Esophagus mucosa (tissue), 1 donor: ENCODE data around the gene UQCC3. TPM values are rescaled to one million over a fixed set of nuclear protein-coding genes. Genes with fewer than 3 reads are reported as not detected.
A peak's percentile ranks its signal among the peaks of the same experiment; 100 is the strongest.
"Not testable (repeated sequence)": the region's sequence is repeated elsewhere in the genome, so short reads cannot be mapped to it uniquely, and the experiment has no call there.

Experiments used
- ATAC-seq: fragments of 200-7000 bp; cut with Tn5 transposase; one replicate; pipeline ENCODE4 v1.9.1; 2020
- total RNA-seq: library from RNA; stranded (reverse); gene quantifications from one replicate; pipeline ENCODE4 v1.2.4, GENCODE V29; 2023
- donor health status: DM: yes; HTN: yes; CAD: no.

UQCC3 gene, protein sequence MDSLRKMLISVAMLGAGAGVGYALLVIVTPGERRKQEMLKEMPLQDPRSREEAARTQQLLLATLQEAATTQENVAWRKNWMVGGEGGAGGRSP
- 8.8 TPM for total RNA-seq

DNA sequence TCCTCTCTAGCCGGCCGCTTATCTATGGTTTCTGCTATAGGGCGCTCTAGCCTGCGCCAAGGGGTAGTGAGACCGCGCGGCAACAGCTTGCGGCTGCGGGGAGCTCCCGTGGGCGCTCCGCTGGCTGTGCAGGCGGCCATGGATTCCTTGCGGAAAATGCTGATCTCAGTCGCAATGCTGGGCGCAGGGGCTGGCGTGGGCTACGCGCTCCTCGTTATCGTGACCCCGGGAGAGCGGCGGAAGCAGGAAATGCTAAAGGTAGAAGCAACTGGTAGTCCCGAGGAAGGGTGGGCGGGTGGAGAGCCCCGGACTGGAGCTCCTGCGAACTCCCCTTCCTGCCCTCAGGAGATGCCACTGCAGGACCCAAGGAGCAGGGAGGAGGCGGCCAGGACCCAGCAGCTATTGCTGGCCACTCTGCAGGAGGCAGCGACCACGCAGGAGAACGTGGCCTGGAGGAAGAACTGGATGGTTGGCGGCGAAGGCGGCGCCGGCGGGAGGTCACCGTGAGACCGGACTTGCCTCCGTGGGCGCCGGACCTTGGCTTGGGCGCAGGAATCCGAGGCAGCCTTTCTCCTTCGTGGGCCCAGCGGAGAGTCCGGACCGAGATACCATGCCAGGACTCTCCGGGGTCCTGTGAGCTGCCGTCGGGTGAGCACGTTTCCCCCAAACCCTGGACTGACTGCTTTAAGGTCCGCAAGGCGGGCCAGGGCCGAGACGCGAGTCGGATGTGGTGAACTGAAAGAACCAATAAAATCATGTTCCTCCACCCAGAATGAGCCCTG lies at the start of gene UQCC3, which contains the start of gene LBHD1:
TSS of gene UQCC3 (plus strand) at position 66 of the 782 bp plus-strand sequence. CDS start at position 139, 73 bp downstream.
TSS of gene LBHD1 (minus strand) at position 660 of the 782 bp plus-strand sequence. CDS start 2,236 bp downstream, outside the sequence.
- ATAC-seq = peak; percentile 75

DNA sequence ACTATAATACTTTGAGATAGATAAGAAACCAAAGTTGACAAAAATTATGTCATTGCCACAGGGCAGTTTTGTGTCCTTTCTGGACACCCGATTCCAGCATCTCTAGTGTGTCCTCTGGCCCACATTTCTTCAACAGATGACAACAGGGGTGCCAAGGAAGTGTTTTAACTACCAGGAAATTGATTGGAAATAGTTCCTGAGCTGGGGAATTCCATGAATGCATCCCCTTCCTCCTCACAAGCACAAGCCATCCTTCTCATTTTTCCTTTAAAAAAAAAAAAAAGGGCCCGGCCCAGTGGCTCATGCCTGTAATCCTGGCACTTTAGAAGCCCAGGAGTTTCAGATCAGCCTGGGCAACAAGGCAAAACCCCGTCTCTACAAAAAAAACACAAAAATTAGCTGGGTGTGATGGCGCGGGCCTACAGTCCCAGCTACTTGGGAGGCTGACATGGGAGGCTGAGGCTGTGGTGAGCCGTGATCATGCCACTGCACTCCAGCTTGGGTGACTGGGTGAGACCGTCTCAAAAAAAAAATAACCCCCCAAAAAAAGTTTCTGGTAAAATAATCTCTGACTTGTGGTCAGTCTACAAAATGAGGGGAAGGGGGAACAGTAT lies 48.9 kb upstream of the UQCC3 start:
- no peak for ATAC-seq

DNA sequence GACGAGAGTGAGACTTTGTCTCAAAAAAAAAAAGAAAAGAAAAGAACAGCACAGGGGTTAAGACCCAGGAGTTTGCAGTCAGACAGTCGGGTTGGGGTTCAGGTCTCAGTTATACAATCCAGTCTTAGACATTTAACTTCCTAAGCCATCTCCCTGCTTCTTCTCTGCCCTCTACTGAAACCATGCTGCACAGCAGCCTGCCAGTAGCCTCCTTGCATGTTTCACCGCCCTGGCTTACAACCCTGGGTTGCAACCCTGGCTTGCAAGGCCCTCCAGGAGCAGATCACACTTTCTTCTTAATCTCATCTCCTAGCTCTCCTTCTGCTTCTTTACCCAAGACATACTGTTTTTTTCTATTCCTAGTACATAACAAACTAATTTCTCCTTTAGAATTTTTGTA lies 43.8 kb upstream of the UQCC3 start:
- no peak for ATAC-seq

DNA sequence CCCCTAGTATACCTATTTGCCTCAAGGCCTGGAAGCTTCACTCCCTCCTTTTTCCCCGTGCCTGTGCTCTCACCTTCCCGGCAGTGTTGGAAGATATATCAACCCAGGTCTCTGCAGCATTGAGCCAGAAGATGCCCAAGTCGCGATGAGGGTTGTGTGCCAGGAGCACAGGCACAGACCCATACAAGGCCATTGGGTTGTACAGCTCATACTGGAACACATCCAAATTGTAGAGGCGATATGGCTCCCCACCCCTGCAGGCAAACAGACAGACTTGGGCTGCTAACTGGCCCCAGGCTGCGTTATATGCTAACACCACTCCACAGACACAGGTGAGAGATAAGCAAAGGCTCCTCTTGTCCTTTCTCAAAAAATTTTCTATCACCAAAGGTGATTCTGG lies 39.0 kb upstream of the UQCC3 start:
- ATAC-seq = no peak

DNA sequence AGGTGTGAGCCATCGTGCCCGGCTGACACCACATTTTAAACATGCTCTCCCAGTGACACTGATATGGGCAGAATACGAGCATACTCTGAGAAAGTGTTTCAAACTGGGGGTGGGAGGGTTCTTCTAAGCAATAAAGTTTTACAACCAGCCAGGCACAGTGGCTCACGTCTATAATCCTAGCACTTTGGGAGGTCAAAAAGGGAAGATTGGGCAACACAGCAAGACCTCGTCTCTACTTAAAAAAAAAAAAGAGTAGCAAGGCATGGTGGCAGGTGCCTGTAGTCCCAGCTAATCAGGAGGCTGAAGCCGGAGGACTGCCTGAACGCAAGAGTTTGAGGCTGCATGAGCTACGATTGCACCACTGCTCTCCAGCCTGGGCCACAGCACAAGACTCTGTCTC lies 27.3 kb upstream of the UQCC3 start:
- no peak for ATAC-seq

DNA sequence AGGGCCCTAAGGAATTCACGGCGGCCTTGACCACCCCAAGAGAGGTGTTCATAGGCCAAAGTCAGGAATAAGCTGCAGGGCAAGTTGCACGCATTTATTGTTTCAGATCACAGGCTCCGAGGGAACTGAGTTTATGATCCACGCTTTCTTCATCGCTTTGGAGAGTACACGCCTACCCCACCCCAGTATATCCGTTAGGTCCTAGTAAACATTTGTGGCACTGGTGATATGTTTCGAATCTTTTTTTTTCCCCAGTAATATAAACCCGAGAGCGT lies 25.9 kb upstream of the UQCC3 start:
- ATAC-seq = peak; percentile 1

DNA sequence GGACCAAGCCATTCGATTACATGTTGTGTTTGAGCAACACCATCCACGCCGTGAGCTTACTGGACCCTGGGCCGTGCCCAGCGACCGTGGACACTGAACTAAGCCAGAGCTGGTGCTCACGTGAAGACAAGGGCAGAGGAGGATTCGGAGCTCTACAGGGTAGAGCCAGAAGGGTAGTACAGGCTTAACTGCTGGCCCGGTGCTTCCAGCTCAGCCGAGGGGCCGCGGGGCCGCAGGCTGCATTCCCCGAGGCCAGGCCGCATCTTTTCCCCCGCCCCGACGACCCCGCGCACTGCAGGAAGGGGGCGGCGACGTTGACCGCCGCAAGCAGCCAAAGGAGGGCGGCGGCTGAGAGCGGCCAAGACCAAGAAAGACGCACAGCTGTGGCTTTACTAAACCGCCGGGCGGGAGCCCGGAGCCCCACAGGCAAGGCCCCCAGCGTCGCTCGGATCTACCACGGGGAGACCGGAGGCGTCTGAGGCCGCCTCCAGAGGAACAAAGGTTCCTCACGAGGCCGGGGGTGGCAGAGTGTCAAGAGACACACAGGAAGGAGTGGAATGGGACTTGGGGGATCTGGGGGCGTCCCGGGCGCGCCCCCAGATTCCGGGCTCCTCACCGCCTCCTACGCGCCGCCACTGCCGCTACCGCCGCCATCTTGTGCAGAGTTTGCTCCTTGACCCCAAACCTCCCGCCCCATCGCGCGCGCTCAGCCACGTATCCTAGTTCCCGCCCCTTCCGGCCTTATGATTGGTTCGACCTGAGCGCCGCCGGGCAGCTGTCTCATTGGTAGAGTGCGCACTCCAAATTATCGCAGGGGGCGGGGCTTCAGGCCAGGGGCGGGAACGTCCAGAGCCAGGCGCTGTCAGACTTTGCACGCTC lies 25.3 kb upstream of the UQCC3 start, which contains the start of gene GANAB:
TSS of gene GANAB (minus strand) at position 668 of the 879 bp plus-strand sequence. CDS start at position 654, 14 bp downstream.
- peak; percentile 98 for ATAC-seq

DNA sequence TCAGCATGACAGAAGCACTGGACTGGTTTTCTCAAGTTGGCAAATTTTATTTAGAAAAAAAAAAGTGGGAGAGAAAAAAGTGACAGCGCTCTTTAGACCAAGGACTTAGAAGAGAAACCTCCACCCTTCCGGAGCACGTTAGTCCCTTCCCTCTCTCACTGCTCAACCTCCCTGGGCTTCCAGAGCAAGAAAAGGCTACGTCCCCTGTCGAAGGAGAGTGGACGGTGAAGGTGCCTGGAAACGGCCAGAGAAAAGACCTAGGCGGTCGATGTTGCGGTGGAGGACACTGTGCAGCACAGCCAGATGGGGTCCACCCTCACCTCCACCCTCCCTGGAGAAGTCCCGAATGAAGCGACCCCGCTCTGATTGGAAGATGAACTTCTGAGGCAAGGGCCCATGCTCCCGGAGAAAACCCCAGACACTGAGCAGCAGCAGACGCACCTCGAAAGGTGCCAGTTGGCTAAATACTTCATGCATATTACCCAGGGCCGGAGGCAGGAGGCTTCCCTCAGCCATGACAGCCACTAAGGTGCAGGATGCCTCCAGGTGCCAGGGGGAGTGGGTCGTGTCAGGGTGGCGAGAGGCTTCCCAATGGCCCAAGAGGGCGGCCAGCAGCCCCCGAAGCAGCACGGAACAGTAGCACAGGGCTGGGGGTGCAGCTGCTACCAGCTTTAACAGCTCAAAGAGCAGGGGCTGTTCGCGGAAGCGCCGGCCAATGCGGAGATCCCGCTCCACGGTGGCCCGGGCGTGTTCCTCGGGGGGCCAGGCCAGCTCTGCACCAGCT lies 24.5 kb upstream of the UQCC3 start:
- ATAC-seq = peak; percentile 3

DNA sequence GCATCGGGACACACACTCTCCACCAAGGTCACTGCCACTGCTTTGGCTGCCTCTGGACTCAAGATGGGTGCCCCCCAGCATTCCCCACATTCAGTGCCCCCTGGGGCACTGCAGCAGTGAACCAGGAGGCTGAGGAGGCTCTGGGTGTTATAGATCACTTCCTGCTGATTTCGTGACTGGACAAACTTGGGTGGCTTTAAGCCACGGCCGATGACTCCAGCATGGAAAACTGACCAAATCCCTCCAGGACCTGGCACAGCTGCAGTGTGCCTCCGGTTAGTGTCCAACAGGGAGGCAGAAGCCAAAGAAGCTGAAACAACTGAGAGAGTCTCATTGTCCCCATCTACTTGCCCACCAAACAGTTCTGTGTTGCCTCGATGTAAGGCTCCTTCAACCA lies 23.9 kb upstream of the UQCC3 start:
- ATAC-seq = no peak

DNA sequence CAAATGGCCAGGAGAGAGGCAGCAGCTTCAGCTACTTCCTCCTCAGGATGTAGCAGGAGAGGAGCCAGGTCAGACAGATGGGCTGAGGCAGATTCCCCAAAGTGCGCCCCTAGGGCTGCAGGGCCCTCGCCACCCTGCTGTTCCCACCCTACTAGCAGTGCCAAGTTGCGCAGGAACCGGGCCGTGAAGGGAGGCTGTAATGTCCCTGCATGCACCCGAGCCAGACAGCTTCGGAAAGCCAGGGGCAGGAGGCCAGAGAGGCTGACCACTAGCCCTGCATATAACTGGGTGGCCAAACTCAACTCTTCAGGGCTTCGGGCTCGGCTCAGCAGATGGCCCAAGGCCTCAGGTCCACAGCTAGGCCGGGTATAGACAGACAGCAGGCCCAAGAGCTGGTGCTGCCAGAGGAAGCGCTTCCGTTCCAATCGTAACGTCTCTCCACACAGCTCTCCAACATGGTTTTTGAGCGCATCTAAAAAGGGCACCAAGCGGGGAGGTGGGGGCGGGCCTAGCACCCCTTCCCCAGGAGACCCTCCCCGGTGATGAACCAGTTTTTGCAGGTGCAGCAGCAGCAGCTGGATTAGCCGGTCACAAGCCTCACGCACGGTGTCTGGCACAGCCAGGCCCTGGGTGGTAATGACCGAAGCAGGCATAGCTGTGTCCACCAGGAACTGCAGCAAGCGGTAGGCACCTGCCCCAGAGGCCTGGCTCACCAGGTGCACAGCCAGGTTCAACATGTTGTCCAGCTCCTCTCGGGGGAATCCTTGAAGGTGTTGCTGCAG lies 23.1 kb upstream of the UQCC3 start:
- no peak for ATAC-seq

DNA sequence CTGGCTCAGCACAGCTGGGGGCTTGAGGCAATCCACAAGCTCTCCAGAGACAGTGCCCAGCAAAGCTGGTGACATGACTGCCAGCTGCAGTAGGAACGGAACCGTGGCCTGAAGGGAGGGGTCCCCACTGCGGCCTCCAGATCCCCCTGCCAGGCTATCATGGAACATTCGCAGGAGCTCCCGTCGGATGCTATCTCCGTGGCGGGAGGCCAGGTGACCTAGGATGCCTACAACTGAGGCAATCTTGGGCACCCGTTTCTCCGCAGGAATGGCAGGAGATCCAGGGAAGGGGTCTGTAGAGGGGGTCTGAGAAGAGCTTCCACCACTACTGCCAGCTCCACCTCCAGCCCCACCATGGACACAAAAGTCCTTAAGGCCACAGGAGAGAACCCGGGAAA lies 22.5 kb upstream of the UQCC3 start:
- ATAC-seq = no peak

DNA sequence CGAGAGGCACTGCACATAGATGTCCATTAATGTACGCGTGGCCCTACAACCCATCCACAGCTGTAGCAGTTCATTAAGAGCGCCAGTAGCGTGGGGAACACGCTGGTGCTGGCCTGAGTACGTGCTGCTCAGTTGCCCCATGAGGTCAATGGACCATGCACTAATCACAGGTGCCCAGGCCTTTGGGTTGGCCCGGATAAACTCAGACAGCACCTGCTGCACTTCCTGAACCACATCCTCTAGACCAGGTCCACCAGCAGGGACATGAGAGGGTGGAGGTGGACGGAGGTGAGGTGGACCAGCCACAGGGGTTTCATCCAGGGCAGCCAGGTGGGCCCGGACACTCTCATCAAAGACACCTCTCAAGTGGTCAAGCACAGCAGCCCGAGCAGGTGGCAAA lies 22.0 kb upstream of the UQCC3 start:
- no peak for ATAC-seq

DNA sequence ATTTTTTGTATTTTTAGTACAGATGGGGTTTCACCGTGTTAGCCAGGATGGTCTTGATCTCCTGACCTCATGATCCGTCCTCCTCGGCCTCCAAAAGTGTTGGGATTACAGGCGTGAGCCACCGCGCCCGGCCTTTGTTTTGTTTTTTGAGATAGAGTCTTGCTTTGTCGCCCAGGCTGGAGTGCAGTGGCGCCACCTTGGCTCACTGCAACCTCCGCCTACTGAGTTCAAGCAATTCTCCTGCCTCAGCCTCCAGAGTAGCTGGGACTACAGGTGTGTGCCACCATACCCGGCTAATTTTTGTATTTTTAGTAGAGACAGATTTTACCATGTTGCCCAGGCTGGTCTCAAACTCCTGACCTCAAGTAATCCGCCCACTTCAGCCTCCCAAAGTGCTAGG lies 21.2 kb upstream of the UQCC3 start:
- not testable (repeated sequence) for ATAC-seq

DNA sequence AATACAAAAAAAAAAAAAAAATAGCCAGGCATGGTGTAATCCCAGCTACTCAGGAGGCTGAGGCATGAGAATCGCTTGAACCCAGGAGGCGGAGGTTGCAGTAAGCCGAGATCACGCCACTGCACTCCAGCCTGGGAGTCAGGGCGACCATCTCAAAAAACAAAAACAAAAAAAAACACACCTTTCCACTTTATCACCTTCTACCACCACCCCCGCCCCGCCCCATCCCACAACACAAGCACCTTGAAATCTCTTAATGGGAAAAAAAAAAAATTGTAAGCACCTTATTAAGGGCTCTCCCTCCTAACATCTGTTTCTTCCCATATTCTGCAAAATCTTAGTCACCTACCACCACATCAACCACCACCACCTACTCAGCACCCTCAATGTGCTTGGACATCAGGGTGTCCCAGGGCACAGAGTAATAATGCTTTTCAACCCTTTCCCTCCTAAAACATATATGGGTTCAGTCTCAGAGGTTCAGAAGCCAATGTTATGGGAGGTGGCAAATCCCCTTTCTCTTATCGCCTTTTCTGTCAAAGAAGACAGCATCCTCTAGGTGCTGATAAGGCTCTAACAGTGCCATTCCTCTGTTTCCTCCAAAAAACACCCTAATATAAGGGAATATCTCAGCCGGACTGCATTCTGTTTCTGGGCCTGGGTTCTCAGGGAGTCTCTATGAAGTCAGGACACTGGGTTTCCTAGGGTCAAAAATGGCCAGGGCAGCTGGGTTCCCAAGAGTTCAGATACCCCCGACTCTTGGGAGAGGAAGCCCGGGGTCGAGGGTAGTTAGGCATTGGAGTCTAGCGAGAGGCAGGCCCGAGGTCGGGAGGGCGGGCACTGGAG lies 19.1 kb upstream of the UQCC3 start:
- ATAC-seq = no peak

DNA sequence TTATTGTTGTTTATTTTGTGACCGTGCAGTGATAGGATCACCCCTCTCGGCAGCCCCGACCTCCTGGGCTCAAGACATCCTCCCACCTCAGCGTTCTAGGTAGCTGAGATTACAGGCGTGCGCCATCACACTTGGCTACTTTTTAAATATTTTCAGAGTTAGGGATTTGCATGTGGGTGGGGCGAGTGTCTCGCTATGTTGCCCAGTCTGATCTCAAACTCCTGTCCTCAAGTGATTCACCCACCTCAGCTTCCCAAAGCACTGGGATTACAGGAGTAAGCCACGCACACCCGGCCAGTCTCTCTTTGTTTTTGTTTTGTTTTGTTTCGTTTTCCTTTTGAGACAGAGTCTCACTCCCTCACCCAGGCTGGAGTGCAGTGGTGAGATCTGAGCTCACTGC lies 17.2 kb upstream of the UQCC3 start:
- ATAC-seq = no peak

DNA sequence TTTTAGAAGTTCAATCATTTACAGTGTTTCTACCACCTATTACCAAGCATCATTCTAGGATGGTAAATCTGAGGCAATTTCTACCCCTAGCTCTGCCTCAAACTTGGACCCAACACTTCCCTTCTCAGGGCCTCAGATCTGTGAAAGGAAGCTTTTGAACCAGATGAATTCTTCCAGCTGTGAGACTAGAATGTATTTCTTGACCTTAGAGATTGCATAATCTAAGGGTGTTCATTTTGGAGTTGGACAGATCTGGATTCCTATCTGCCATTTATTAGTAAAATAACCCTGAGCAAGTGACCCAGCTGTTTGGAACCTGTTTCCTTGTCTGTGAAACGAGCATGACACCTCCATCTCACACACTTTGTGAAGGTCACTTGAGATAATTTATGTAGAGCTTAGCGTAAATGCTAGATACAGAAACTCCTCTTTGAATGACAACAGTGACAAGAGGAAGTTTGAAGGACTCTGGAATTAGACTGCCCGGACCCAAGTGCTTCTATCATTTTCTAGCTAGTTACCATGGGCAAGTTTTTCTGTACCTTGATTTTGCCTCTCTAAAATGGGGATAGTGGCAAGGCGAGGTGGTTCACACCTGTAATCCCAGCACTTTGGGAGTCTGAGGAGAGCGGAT lies 14.6 kb upstream of the UQCC3 start:
- no peak for ATAC-seq

DNA sequence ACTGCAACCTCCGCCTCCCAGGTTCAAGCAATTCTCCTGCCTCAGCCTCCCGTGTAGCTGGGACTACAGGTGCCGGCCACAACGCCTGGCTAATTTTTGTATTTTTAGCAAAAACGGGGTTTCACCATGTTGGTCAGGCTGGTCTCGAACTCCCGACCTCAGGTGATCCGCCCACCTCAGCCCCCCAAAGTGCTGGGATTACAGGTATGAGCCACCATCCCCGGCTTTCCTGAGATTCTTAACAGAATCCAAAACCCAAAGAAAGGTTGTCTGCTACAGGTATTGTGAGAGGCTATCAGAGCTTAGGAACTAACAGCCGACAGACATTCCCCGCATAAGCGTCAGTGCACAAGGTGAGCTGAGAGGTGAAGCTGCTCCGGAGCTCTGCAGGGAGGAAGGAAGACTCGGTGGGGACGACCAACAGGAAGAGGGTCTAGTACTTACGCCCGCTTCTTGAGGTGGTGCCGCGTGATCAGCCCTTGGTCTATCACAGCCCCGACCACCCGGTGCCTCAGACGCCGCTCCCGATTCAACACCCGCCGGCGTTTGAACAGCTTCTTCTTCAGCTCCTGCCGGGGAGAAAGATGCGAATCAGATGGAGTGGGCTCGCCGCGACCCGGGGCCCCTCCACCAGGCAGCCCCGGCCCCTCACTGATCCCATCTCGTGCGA lies 6.9 kb upstream of the UQCC3 start:
- peak; percentile 65 for ATAC-seq

DNA sequence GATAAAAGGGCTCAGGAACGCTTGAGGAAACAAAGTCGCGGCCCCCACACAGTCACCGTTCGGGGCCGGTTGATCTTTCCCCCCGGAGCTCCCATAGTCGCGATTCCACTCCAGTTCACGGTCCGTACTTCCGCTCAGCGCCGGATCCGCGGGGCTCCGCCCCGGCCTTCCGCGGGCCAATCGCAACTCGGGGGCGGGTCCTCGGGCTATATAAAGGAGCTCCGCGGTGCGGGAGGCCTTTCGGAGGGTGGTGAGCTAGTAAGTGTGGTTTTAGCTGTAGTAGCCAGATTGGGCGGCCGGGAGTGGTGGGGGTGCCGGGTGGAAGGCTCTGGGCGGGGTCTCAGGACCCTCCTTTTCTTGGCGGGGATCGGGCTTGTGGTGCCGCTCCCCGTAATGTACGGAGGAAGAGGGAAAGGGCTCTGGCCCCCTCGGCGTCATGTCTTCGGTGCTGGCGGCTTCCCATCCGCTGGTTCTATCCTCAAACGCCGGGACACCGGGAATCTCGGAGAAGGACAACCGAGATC lies 6.3 kb upstream of the UQCC3 start, which contains the start of the genes C11orf98 and CSKMT:
TSS of gene C11orf98 (minus strand) at position 136 of the 524 bp plus-strand sequence. CDS start at position 95, 41 bp downstream.
TSS of gene CSKMT (plus strand) at position 238 of the 524 bp plus-strand sequence. CDS start 568 bp downstream, outside the sequence.
- ATAC-seq = peak; percentile 95
